Inflammatory macrophage (primary cell): ENCODE results near the gene CARD9.
A peak's percentile ranks its signal among the peaks of the same experiment; 100 is the strongest.
"Not testable (repeated sequence)": the region's sequence is repeated elsewhere in the genome, so short reads cannot be mapped to it uniquely, and the experiment has no call there.

Experiments used
- DNase-seq, 2 donors: peaks; one replicate each; pipeline ENCODE4 v3.0.0-alpha.2; 2020 to 2022

The CARD9 gene

DNA sequence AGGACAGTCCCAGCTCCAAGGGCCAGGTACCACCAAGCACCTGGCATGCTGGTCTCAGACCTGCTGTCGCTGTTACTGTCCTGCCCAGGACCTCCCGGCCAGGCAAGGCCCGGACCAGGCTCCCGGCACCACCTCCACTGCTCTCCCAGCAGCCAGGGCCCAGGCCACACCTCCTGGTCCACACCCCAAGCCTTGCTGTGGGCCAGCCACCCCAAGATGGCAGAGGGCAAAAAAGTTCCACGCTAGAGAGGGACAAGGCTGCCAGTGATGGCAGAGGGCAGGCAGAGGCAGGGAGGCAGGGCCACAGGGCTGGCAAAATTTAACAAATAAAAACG, 11.1 kb downstream of the CARD9 start:
- DNase-seq: no peak

DNA sequence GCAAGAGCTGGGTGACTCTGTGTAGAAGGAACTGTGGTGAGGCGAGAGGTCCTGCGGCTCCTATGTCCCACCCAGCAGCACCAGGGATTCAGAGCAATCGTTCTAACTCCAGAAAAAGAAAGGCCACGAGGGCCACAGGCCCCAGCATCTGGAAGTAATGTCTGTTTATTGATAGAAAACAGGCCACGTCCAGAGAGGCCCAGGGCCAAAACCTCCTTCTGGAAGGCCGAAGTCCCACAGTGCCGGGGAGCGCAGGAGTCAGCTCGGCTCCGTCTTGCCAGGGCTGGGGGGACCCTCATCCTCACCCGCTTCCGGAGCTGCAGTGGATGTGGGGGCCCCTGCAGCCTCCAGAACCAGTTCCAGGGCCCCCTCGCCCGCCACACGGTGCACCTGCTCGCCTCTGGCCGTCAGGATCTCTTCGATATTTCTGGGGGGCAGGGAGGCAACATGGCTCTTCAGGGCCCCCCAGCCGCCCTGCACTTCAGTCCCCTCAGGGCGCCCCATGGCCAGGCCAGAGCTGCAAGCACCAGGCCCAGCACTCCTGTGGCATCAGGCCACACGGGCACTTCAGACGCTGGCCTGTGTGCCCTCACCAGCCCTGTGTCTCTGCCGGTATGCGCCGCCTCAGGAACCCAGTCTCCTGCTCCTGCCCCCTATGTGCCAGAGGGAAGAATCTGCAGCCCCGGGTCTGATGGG, 11.6 kb downstream of the CARD9 start:
- DNase-seq: no peak

DNA sequence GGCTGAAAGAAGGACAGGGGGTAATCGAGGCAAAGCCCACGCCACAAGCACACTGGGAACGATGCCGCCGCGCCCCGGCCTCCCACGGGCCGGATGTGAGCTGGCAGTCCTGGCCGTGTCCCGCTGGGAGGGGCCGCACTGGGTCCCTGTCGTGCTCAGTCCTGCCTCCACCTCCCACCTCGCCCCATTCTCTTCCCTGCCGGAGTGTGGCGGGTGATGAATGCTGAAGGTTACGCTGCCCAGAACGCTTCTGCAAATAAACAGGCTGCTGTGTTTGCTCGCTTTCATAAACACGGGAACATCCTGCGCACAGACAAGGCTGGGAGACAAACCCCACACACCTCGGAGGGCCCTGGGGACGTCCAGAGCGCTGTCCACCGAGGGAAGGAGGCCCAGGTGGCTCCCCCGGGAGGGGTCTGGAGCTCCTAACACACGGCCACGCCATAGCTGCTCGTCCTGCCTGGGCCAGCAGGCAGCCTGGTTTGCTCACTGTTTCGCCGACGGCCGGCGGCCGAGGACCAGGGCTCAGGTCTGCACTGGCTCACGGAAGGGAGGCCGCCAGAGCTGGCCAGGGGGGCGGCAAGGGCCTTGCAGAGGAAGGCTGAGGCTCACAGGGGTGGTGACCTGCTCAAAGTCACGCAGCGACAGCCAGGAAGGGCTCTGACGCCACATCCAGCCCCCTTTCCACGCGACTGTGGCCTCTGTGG, 12.3 kb downstream of the CARD9 start:
- DNase-seq: no peak

DNA sequence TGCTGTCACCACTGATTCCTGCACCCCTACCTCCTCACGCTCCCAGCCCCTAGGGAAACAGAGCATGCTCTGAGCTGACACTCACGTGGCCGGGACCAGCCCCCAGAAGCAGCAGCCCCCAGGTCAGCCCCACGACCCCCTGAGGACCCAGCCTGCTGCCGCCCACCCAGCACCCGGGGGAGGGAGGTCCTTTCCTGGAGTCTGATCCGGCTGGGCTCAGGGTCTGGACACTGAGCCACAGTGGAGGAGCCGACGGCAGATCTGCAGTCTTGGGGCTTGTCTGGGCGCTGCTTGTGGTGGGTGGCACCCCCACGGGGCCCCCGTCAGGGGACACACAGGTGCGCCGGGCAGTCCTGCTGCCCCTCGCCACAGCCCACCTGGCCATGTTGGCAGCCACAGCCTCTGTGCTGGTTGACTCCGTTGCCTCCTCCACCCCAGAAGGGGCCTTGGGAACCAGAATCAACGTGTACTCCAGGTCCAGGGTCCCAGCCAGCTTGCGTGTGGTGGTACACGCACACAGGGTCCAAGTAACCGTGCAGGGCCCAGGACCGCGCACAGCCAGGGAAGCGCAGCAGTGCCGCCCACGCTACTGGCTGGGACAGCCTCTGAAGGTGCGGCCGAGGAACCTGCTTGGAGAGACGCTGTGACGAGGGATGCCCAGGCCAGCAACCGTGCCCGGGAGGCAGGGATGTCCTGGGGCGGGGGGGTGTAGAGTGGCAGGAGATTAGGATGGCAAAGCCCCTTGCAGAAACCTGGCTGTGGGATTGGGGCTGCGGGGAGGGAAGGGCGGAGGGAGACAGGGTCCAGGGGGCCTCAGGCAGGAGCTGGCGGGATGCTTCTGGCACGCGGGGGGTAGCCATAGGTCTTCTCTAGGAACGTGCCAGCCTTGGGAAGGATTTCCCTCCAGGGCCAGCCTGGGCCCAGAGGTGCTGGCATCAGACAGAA, 13.4 kb downstream of the CARD9 start:
- DNase-seq: no peak

DNA sequence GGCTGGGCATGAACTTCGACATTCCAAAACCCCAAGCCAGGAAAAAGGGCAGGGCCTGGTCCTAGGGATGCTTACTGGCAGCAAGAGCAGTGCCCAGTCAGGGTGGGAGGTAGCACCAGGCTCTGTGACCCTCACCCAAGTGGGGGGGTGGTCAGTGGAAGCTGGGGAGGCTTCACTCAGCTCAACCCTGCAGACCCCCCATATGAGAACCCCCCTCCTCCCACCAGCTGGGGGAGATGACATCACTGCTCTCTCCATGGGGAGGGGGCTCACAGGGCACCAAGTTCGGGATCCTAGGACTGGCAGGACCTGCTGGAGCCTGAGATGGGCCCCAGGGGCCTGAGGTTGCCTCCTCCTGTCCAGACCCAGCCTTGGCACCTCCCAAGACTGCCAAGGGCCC, 14.6 kb downstream of the CARD9 start:
- no peak for DNase-seq

DNA sequence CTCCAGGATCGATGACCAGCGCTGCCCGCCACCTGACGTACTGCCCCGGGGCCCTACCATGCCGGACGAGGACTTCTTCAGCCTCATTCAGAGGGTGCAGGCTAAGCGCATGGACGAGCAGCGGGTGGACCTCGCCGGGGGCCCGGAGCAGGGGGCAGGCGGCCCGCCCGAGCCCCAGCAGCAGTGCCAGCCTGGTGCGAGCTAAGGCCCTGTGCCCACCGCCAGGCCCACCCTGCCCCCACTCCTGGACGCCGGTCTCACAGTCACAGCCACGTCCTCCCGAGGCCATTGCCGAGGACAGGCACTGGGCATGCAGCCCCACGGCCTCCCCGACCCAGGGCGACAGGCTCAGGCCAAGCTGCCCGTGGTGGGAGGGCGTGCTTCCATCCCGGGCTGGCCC, 15.5 kb downstream of the CARD9 start:
- no peak for DNase-seq

DNA sequence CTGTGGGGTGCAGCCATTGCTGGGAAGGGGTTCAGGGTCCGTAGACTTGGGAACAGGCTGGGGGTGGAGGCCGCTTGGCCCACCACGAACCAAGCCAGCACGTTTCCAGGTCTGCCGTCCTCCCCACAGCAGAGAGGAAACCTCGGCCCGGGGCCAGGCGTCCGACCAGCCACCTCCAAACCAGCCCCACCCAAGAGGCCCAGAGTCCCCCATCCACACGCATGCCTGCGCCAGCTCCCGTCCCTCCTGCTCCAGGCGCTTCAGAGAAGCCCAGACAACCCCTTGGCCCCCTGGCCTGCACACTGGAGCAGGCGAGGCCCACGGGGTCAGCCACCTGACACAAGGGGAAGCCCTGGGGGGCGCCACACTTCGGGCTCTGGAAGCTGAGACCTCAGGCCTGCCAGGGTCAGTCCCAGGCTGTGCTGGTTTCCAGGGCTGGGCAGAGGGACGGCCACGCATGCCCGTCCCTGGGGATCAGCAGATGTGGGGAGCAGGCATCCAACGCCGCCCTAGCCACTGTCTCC, 16.2 kb downstream of the CARD9 start:
- DNase-seq: no peak

DNA sequence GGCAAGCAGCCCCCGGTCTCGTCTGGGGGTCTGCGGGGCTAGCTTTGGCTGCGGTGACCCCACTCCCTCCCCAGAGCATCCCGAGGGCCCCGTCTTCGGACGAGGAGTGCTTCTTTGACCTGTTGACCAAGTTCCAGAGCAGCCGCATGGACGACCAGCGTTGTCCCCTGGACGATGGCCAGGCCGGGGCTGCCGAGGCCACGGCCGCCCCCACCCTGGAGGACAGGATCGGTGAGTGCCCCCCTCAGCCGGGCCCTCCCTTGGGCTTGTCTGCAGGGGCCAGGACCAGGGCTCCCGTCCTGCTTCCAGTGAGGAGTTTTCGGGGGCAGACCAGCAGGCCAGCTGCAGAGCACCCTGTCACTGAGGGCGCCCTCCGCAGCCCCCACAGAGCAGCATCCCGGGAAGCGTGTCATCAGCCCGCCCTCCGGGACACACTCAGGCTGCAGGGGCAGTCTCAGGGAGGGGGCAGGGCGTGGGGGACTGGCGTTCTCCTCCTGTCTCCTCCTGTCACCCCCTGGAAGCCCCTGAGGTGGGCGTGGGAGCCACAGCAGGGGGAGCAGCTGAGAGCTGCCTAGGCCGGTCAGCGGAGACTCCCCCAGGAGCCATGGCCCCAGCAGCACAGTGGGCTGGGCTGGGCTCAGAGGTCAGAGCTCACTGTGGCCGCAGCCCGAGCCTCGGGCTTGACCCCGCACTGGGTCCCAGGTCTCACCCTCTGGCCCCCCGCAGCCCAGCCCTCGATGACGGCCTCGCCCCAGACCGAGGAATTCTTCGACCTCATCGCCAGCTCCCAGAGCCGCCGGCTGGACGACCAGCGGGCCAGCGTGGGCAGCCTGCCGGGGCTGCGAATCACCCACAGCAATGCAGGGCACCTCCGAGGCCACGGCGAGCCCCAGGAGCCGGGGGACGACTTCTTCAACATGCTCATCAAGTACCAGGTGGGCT, 17.6 kb downstream of the CARD9 start:
- no peak for DNase-seq

DNA sequence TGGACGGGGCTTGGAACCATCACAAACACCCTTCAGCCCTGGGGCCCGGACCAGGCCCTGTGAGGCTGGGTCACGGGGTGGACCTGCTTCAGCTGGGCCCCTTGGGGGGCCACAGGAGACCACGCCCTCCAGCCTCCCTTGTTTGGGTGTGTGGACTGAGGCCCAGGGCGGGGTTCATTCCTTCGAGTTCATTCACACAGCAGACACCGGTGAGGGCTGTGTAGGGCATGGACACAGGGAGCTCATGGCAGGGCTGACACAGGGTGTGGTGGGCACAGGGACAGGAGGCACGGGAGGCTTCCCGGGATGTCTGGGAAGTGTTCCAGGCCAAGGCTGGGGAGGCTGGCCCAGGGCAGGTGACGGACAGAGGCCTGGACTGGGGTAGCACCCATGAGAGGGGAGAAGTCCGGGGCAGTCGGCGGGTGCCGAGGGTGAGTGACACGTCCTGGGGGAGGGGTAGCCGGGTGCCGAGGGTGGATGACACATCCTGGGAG, 18.8 kb downstream of the CARD9 start:
- DNase-seq: no peak

DNA sequence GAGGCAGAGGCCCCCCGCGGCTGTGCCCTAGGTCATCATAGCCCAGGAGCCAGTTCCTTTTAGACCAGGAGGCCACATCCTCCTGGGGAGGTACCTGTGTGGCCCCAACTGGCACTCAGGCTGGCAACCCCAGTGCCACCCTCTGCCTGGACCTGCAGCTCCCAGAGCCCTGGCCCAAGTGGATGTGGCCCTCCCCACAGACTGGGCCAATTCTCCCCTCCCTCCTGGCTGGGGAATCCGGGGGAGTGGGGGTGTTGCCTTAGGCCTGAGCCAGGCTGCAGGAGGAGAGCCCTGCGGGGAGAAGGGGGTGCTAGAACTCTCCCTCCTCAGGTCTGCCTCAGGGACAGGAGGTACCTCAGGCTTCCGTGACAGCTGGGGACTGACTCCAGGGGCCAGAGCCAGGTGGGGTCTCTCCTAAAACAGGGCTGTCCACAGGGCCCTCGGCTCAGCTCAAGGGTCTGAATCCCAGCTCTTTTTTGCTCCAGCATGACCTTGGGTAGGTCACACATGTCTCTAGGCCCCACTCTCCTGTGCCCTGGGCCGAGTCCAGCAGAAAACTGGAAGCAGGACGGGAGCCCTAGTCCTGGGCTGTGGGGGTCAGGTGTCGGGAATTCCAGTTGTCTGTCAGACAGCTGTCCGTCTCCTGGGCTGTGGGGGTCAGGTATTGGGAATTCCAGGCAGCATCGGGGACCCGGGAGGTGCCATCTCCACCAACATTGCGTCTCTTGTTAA, 19.5 kb downstream of the CARD9 start:
- DNase-seq: no peak

DNA sequence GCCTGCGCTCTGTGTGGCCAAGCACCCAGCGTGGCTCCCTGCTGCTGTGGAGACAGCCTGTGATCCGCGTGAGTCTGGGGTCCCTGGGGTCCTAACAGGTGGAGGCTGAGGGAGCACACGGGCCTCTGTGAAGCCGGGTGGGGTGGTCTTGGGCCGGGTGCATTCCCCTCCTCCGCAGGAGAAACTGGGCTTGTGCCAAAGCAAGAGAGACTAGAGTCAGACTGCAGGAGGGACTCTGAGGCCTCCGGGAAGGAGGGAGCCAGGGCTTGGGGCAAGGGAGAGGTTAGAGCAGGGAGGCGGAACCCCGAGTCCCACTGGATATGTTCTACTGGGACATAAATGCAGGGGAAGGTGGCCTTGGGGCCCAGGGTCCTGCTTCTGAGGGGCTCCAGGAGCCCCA, 20.4 kb downstream of the CARD9 start:
- DNase-seq: no peak

DNA sequence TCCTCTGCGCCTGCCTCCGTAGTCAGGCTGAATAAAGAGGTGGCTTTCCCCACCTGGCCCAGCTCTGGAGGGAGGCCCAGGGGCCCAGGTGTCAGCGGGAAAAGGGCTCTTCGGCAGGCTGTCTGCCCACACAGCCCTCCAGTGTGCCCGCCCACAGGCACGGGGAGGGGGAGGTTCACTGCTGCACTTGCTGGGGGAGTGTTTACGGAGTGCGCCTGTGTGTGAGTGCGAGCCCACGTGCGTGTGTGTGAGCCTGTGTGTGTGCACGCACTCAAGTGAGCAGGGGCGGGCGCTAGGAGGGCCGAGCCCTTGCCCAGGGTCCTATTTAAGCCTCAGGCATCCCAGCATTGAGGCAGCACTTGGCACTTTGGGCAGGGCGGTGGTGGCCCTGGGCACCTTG, 20.8 kb downstream of the CARD9 start:
- no peak for DNase-seq

DNA sequence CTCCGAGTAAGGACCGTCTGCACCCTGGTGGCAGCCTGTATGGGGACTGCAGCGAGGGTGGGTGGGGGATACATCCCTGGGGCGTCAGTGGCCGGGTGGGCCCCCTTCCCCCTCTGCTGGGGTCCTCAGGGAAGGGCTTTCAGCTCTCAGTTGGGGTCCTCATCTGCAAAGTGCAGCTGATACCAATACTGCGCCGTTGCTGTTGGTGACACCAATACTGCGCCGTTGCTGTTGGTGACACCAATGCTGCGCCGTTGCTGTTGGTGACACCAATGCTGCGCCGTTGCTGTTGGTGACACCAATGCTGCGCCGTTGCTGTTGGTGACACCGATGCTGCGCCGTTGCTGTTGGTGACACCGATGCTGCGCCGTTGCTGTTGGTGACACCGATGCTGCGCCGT, 21.6 kb downstream of the CARD9 start:
- not testable (repeated sequence) for DNase-seq

DNA sequence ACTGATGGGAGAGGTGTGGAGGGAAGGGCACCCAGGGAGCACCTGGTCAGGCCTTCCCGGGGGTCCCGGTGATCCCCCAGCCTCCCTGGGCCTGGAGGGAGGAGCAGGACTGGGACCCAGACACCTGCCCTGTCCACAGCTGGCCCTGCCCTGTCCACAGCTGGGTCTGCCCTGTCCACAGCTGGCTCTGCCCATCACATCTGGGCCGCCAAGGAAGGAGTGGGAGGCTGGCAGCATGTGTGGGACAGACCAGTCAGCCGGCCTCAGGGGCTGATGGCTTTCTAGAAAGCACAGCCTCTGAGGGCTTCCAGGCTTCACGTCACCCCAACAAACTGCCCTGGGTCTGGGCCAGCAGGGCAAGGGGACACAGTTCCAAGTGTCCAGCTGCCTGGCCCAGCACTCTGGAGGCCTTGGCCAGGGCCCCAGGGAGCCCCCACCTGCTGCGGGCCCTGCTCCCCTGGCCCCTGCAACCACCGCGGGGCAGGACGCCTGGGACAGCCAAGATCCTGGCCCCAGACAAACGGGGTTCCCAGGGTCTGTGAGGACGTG, 22.1 kb downstream of the CARD9 start:
- DNase-seq: peak in 1 of 2 donors; percentile 15

DNA sequence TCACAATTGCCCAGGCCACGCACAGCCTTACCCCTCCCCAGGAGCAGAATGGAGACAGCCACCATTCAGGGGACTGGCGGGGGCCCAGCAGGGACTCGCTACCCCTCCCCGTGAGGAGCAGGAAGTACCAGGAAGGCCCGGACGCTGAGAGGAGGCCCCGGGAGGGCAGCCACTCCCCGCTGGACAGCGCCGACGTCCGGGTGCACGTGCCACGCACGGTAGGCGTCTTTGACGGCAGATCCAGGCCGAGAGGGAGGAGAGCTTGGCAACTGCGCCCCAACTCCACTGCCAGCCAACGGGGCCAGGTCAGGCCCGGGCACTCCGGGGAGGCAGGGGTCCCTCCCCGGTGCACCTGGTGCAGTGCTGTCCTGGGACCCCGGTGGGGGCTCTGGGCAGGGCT, 23.9 kb downstream of the CARD9 start:
- no peak for DNase-seq

DNA sequence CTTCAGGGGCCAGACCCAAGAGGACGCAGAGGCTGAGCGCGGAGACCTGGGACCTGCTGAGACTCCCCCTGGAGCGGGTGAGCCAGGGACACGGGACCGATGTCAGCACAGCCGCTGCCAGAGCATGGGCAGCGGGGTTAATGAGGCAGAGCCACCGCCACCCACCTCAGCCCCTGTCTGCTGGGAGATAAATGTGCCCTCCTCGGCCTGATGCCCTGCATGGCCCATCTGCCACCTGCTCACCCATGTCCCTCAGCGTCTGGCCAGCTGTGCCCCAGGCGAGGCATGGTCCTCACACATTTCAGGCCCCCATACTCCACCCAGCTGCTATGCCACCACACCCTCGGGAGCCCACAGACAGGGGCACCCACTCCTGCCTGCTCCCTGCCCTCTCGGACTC, 24.8 kb downstream of the CARD9 start:
- DNase-seq: no peak

DNA sequence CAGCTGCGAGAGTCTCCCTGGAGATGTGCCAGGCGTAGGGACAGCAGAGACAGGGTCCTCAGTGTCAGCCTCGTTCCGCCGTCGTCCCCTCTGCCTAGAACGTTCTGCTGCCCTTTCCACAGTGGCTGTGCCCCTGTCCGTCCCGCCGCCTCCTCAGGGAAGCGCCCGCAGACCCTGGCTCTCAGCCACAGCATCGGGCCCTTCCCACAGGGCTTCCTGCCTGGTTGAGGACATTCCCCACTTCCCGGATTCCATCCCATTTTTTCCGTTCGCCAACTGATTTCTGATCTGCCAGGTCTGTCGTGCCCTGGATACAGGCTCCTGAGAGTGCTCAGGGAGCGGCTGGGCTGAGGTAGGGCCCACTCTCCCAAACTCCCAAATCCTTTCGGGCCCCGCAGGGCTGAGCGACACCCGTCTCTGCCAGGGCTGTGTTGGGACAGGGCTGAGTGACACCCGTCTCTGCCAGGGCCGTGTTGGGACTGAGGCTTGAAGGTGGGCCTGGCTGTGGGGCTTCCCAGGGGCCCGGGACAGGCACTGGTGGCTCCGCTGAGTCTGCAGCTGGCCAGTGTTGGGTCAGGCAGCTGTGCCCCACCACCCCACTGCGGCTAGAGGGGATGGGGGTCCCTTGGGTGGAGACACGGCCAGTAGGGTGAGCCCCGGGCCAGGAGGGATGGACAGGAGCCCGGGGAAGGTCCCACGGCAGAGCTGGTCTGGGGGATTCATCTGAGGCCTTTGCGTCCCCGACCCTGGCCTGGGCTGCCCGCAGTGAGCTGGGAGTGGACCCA, 25.8 kb downstream of the CARD9 start:
- no peak for DNase-seq

DNA sequence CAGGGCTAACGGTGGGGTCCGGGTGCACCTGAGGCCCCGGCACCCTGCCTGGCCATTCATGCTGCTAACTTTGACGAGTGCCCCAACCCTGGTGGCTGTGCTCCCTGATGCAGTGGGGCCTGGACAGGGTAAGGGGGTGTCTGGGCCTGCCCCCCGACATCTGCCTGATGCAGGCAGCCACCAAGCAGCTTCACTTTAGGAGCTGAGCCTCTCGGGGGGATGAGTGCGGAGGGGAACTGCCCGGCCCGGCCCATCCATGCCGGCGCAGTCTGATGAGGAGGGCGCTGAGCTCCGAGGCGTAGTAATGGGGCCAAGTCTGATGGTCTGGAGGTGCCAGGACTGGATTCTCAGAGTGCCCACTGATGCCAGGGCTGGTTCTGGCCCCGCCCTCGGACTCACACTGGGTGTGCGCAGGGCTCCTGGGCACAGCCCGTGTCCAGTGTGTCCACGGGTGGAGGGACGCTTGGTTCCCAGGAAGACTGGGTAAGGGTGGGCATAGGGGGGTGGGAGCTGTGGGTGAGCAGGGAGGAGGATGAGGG, 26.5 kb downstream of the CARD9 start:
- DNase-seq: no peak

DNA sequence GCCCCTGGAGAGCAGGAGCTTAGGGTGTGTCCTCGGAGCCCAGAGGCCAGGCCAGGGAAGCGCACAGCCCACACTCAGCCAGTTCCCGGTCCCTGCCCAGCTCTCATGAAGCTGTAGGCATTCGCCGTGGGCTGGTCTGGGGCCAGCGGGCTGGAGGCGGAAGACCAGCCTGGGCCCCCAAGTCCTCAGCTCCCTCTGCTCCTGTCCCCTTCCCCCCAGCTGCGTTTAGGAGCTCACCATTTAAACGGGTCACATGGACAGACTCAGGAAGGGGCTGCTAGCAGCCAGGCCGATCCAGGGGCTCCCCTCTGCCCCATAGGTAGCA, 27.4 kb downstream of the CARD9 start:
- DNase-seq: no peak
